AG08396 (cell line): Measurements from ENCODE around the gene ST8SIA2.

ENCODE experiments used
- DNase-seq: peaks from one replicate; pipeline ENCODE4 v3.0.0; 2012; ENCODE audit warnings: low spot score, mixed read lengths

Gene ST8SIA2

GRCh38 chr15:92399271-92399950, 5.7 kb downstream of the ST8SIA2 start:
- DNase-seq = no peak

- DNase-seq = no peak
Observed at GRCh38 chr15:92400573-92400972, 6.9 kb downstream of the ST8SIA2 start.

- DNase-seq = no peak
Observed at GRCh38 chr15:92400980-92401787, 7.5 kb downstream of the ST8SIA2 start.

- DNase-seq = no peak
Observed at GRCh38 chr15:92402751-92403150, 9.1 kb downstream of the ST8SIA2 start.

GRCh38 chr15:92405942-92406341, 12.3 kb downstream of the ST8SIA2 start:
- DNase-seq = no peak

- DNase-seq = no peak
Observed at GRCh38 chr15:92407321-92407720, 13.6 kb downstream of the ST8SIA2 start.

GRCh38 chr15:92407916-92408315, 14.2 kb downstream of the ST8SIA2 start:
- DNase-seq = no peak

- no peak for DNase-seq
Observed at GRCh38 chr15:92409006-92409405, 15.3 kb downstream of the ST8SIA2 start.

GRCh38 chr15:92409521-92409920, 15.8 kb downstream of the ST8SIA2 start:
- no peak for DNase-seq

GRCh38 chr15:92410537-92410936, 16.9 kb downstream of the ST8SIA2 start:
- DNase-seq = no peak

GRCh38 chr15:92411256-92411655, 17.6 kb downstream of the ST8SIA2 start:
- DNase-seq = no peak

- DNase-seq = no peak
Observed at GRCh38 chr15:92413510-92413909, 19.8 kb downstream of the ST8SIA2 start.

GRCh38 chr15:92415639-92416297, 22.1 kb downstream of the ST8SIA2 start:
- DNase-seq = no peak

GRCh38 chr15:92416557-92416956, 22.9 kb downstream of the ST8SIA2 start:
- DNase-seq = no peak

GRCh38 chr15:92417716-92418115, 24.0 kb downstream of the ST8SIA2 start:
- DNase-seq = no peak

- no peak for DNase-seq
Observed at GRCh38 chr15:92418864-92419263, 25.2 kb downstream of the ST8SIA2 start.

- DNase-seq = no peak
Observed at GRCh38 chr15:92421976-92422375, 28.3 kb downstream of the ST8SIA2 start.

GRCh38 chr15:92425578-92426225, 32.0 kb downstream of the ST8SIA2 start:
- DNase-seq = no peak

GRCh38 chr15:92429378-92430068, 35.8 kb downstream of the ST8SIA2 start:
- DNase-seq = peak; percentile 51

GRCh38 chr15:92430069-92430440, 36.4 kb downstream of the ST8SIA2 start:
- no peak for DNase-seq

- DNase-seq = no peak
Observed at GRCh38 chr15:92435145-92435544, 41.5 kb downstream of the ST8SIA2 start.

GRCh38 chr15:92438471-92438870, 44.8 kb downstream of the ST8SIA2 start:
- no peak for DNase-seq
